ENCODE data around the gene VPS39.

VPS39 gene

DNA sequence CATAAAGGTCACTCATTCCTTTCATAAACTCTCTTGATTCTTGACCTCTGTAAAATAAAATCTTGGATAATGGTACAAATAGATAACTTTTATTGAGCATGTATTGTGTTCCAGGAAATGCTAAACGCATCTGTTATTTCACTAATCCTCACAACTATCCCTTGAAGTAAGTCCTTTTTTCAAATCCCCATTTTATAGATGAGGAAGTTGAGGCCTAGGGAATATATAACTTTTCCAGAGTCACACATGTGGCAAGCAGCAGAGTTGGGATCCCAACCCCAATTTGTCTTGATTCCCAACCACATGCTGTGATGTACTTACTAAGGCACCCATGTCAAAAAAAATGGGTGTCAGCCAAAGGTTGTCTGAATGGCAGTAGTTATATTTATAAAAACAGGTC, 6.3 kb downstream of the VPS39 start:
- no peak overlapping the region for H3K4me3 ChIP-seq (ENCODE audit: low read depth, low read length)
- TF ChIP-seq, protein P1, sequence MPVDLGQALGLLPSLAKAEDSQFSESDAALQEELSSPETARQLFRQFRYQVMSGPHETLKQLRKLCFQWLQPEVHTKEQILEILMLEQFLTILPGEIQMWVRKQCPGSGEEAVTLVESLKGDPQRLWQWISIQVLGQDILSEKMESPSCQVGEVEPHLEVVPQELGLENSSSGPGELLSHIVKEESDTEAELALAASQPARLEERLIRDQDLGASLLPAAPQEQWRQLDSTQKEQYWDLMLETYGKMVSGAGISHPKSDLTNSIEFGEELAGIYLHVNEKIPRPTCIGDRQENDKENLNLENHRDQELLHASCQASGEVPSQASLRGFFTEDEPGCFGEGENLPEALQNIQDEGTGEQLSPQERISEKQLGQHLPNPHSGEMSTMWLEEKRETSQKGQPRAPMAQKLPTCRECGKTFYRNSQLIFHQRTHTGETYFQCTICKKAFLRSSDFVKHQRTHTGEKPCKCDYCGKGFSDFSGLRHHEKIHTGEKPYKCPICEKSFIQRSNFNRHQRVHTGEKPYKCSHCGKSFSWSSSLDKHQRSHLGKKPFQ (tag by site-specific recombination; IDR thresholded peaks at IDR 0.05), result no peak
- TF ChIP-seq ZNF132 (tag by site-specific recombination; IDR thresholded peaks at IDR 0.05; ENCODE audit: borderline replicate concordance), result no peak
- no peak for TF ChIP-seq YY2 (tag by site-specific recombination; IDR thresholded peaks at IDR 0.05)
- TF ChIP-seq ZXDB (tag by site-specific recombination; IDR thresholded peaks at IDR 0.05), result no peak
- TF ChIP-seq, protein P2, sequence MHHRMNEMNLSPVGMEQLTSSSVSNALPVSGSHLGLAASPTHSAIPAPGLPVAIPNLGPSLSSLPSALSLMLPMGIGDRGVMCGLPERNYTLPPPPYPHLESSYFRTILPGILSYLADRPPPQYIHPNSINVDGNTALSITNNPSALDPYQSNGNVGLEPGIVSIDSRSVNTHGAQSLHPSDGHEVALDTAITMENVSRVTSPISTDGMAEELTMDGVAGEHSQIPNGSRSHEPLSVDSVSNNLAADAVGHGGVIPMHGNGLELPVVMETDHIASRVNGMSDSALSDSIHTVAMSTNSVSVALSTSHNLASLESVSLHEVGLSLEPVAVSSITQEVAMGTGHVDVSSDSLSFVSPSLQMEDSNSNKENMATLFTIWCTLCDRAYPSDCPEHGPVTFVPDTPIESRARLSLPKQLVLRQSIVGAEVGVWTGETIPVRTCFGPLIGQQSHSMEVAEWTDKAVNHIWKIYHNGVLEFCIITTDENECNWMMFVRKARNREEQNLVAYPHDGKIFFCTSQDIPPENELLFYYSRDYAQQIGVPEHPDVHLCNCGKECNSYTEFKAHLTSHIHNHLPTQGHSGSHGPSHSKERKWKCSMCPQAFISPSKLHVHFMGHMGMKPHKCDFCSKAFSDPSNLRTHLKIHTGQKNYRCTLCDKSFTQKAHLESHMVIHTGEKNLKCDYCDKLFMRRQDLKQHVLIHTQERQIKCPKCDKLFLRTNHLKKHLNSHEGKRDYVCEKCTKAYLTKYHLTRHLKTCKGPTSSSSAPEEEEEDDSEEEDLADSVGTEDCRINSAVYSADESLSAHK (tag by site-specific recombination; IDR thresholded peaks at IDR 0.05), result no peak
- TF ChIP-seq ZNF701 (tag by site-specific recombination; IDR thresholded peaks at IDR 0.05), result no peak
- TF ChIP-seq, protein P3, sequence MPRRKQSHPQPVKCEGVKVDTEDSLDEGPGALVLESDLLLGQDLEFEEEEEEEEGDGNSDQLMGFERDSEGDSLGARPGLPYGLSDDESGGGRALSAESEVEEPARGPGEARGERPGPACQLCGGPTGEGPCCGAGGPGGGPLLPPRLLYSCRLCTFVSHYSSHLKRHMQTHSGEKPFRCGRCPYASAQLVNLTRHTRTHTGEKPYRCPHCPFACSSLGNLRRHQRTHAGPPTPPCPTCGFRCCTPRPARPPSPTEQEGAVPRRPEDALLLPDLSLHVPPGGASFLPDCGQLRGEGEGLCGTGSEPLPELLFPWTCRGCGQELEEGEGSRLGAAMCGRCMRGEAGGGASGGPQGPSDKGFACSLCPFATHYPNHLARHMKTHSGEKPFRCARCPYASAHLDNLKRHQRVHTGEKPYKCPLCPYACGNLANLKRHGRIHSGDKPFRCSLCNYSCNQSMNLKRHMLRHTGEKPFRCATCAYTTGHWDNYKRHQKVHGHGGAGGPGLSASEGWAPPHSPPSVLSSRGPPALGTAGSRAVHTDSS (tag by site-specific recombination; IDR thresholded peaks at IDR 0.05), result no peak
- no peak for TF ChIP-seq ZNF174 (tag by site-specific recombination; IDR thresholded peaks at IDR 0.05)
- TF ChIP-seq ZNF707 (tag by site-specific recombination; IDR thresholded peaks at IDR 0.05), result no peak
- TF ChIP-seq ZNF571 (tag by site-specific recombination; IDR thresholded peaks at IDR 0.05), result no peak
- no peak for TF ChIP-seq ZNF214 (tag by site-specific recombination; IDR thresholded peaks at IDR 0.05; ENCODE audit: borderline replicate concordance)
- no peak for TF ChIP-seq ZNF747 (tag by site-specific recombination; IDR thresholded peaks at IDR 0.05)
- TF ChIP-seq ZNF623 (tag by site-specific recombination; IDR thresholded peaks at IDR 0.05), result no peak
- TF ChIP-seq, protein P4, sequence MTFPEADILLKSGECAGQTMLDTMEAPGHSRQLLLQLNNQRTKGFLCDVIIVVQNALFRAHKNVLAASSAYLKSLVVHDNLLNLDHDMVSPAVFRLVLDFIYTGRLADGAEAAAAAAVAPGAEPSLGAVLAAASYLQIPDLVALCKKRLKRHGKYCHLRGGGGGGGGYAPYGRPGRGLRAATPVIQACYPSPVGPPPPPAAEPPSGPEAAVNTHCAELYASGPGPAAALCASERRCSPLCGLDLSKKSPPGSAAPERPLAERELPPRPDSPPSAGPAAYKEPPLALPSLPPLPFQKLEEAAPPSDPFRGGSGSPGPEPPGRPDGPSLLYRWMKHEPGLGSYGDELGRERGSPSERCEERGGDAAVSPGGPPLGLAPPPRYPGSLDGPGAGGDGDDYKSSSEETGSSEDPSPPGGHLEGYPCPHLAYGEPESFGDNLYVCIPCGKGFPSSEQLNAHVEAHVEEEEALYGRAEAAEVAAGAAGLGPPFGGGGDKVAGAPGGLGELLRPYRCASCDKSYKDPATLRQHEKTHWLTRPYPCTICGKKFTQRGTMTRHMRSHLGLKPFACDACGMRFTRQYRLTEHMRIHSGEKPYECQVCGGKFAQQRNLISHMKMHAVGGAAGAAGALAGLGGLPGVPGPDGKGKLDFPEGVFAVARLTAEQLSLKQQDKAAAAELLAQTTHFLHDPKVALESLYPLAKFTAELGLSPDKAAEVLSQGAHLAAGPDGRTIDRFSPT (tag by site-specific recombination; IDR thresholded peaks at IDR 0.05), result no peak
- no peak for TF ChIP-seq ZNF157 (tag by site-specific recombination; IDR thresholded peaks at IDR 0.05)
- TF ChIP-seq, protein P5, sequence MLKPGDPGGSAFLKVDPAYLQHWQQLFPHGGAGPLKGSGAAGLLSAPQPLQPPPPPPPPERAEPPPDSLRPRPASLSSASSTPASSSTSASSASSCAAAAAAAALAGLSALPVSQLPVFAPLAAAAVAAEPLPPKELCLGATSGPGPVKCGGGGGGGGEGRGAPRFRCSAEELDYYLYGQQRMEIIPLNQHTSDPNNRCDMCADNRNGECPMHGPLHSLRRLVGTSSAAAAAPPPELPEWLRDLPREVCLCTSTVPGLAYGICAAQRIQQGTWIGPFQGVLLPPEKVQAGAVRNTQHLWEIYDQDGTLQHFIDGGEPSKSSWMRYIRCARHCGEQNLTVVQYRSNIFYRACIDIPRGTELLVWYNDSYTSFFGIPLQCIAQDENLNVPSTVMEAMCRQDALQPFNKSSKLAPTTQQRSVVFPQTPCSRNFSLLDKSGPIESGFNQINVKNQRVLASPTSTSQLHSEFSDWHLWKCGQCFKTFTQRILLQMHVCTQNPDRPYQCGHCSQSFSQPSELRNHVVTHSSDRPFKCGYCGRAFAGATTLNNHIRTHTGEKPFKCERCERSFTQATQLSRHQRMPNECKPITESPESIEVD (tag by site-specific recombination; IDR thresholded peaks at IDR 0.05), result no peak
- no peak for TF ChIP-seq KLF7 (tag by site-specific recombination; IDR thresholded peaks at IDR 0.05; ENCODE audit: borderline replicate concordance)
- TF ChIP-seq ZNF404 (tag by site-specific recombination; IDR thresholded peaks at IDR 0.05), result no peak
- TF ChIP-seq ZNF777 (tag by site-specific recombination; IDR thresholded peaks at IDR 0.05; ENCODE audit: borderline replicate concordance), result no peak
- CTCF ChIA-PET, result no interaction called here
- H3K9me3 ChIP-seq (ENCODE audit: control insufficient read depth, insufficient read depth, low read depth, low read length), result no peaks in the 10 kb centered on the region
- POLR2A ChIA-PET, result no interaction called here
- H3K27ac ChIP-seq (ENCODE audit: extremely low read depth, low read depth, low read length), result no peak overlapping the region
- H3K4me1 ChIP-seq (ENCODE audit: control insufficient read depth, insufficient read depth, low read length), result no peaks in the 10 kb centered on the region
- peaks cover 0 to 26% of the 10 kb centered on the region in 2 experiments; a peak in 2 of 3 replicates for H3K36me3 ChIP-seq (ENCODE audit: control insufficient read depth in 2 of 2, insufficient read depth in 1 of 2, low read length in 2 of 2)
